Liver (tissue), 9 donors: ENCODE data around the gene PTPRN2. TPM values are rescaled to one million over a fixed set of nuclear protein-coding genes. Genes with fewer than 3 reads are reported as not detected.

Experiments used
- DNase-seq: peaks from one replicate; pipeline ENCODE4 v3.0.0-alpha.2; 2017; ENCODE audit warnings: low spot score
- H3K27ac ChIP-seq, 2 donors: one replicate each; pipeline ENCODE4 v1.7.0; 2013; ENCODE audit warnings: inconsistent platforms in 2 of 2, low read length in 2 of 2, control low read depth in 1 of 2, low read depth in 1 of 2, mild to moderate bottlenecking in 1 of 2
- H3K27me3 ChIP-seq, 4 donors: one replicate each; pipeline versions ENCODE4 v1.6.1 to v1.7.0; 2013; ENCODE audit warnings: low read length in 3 of 4, inconsistent platforms in 1 of 4, mild to moderate bottlenecking in 1 of 4, moderate library complexity in 1 of 4; ENCODE audit not compliant: control insufficient read depth in 4 of 4, insufficient read depth in 4 of 4
- H3K36me3 ChIP-seq, 4 donors: one replicate each; pipeline versions ENCODE4 v1.6.1 to v1.7.0; 2013; ENCODE audit warnings: low read length in 3 of 4, mild to moderate bottlenecking in 3 of 4, low read depth in 1 of 4, moderate library complexity in 1 of 4; ENCODE audit not compliant: control insufficient read depth in 4 of 4, insufficient read depth in 3 of 4
- H3K4me1 ChIP-seq, 4 donors: one replicate each; pipeline versions ENCODE4 v1.6.1 to v1.7.0; 2013; ENCODE audit warnings: low read length in 3 of 4, mild to moderate bottlenecking in 3 of 4, moderate library complexity in 1 of 4; ENCODE audit not compliant: control insufficient read depth in 4 of 4, insufficient read depth in 4 of 4
- H3K4me3 ChIP-seq, 3 donors: one replicate each; pipeline versions ENCODE4 v1.6.1 to v1.7.0; 2013; ENCODE audit warnings: low read length in 3 of 3, control low read depth in 1 of 3, low read depth in 1 of 3, mild to moderate bottlenecking in 1 of 3
- H3K9ac ChIP-seq, 2 donors: one replicate each; pipeline ENCODE4 v1.7.0; 2013; ENCODE audit warnings: low read length in 2 of 2, mild to moderate bottlenecking in 2 of 2, moderate library complexity in 2 of 2, control low read depth in 1 of 2, low read depth in 1 of 2
- H3K9me3 ChIP-seq, 4 donors: one replicate each; pipeline versions ENCODE4 v1.6.1 to v1.7.0; 2013; ENCODE audit warnings: low read length in 3 of 4; ENCODE audit not compliant: control insufficient read depth in 4 of 4
- ATF3 ChIP-seq: IDR thresholded peaks from 2 replicates; pipeline ENCODE4 v1.6.1; 2016; ENCODE audit warnings: antibody characterized with exemption
- EGR1 ChIP-seq, 2 donors: IDR thresholded peaks; 2 replicates each; pipeline ENCODE4 v1.6.1; 2016 to 2018; ENCODE audit warnings: antibody characterized with exemption in 2 of 2, low read depth in 2 of 2
- FOXA1 ChIP-seq: IDR thresholded peaks from 2 replicates; pipeline ENCODE4 v1.6.1; 2016; ENCODE audit warnings: antibody characterized with exemption
- FOXA2 ChIP-seq: IDR thresholded peaks from 2 replicates; pipeline ENCODE4 v1.6.1; 2016; ENCODE audit warnings: antibody characterized with exemption
- GABPA ChIP-seq, 2 donors: IDR thresholded peaks in 1 of 2; conservative IDR thresholded peaks in 1 of 2; 2 replicates each; pipeline ENCODE4 v1.6.1; 2016; ENCODE audit warnings: antibody characterized with exemption in 2 of 2, mild to moderate bottlenecking in 1 of 2, moderate library complexity in 1 of 2
- HNF4G ChIP-seq: IDR thresholded peaks from 2 replicates; pipeline ENCODE4 v1.6.1; 2016; ENCODE audit warnings: antibody characterized with exemption
- JUND ChIP-seq, 2 donors: IDR thresholded peaks; 2 replicates each; pipeline ENCODE4 v1.6.1; 2016; ENCODE audit warnings: antibody characterized with exemption in 2 of 2
- RAD21 ChIP-seq, 2 donors: IDR thresholded peaks; 2 replicates each; pipeline ENCODE4 v1.6.1; 2016; ENCODE audit warnings: antibody characterized with exemption in 2 of 2, mild to moderate bottlenecking in 2 of 2
- REST ChIP-seq: IDR thresholded peaks from 2 replicates; pipeline ENCODE4 v1.6.1; 2016; ENCODE audit warnings: antibody characterized with exemption, mild to moderate bottlenecking
- RXRA ChIP-seq, 2 donors: IDR thresholded peaks; 2 replicates each; pipeline ENCODE4 v1.6.1; 2017 to 2018; ENCODE audit warnings: antibody characterized with exemption in 2 of 2, mild to moderate bottlenecking in 1 of 2
- SP1 ChIP-seq: IDR thresholded peaks from 2 replicates; pipeline ENCODE4 v1.6.1; 2018; ENCODE audit warnings: antibody characterized with exemption, mild to moderate bottlenecking
- TAF1 ChIP-seq: conservative IDR thresholded peaks from 2 replicates; pipeline ENCODE4 v1.6.1; 2016; ENCODE audit warnings: antibody characterized with exemption, mild to moderate bottlenecking
- YY1 ChIP-seq: IDR thresholded peaks from 2 replicates; pipeline ENCODE4 v1.6.1; 2016; ENCODE audit warnings: antibody characterized with exemption, mild to moderate bottlenecking
- WGBS: extraction: QIAGEN DNeasy Blood & Tissue Kit; methylation state at CpG from one replicate; pipeline ENCODE4 v1.1.7; 2013; 5-methylcytosine and 5-hydroxymethylcytosine counted together
- polyA plus RNA-seq, 2 donors: library from polyadenylated mRNA; stranded (reverse) in 1 of 2; unstranded in 1 of 2; fragments of 200-250 nt in 1 of 2; fragments of >200 nt in 1 of 2; fragmentation: Nextera tagmentation in 1 of 2; extraction: Ambion mirVana in 1 of 2; gene quantifications; one replicate each; pipeline versions ENCODE4 v1.2.1 to v1.2.3, GENCODE V29; 2013 to 2015
- total RNA-seq, 2 donors: library from RNA; depleted of rRNA; stranded (reverse); fragments of >200 nt; gene quantifications; one replicate each; pipeline ENCODE4 v1.2.3, GENCODE V29; 2014
- TF ChIP-seq, protein P1 (sequence below): fragments of 150-350 bp; IDR thresholded peaks from 2 replicates; pipeline ENCODE4 v1.5.1; 2017; ENCODE audit warnings: improper control_type of control experiment, low read depth, low read length; ENCODE audit not compliant: missing input control
- TF ChIP-seq, protein P2 (sequence below): IDR thresholded peaks from 2 replicates; pipeline ENCODE4 v1.6.1; 2016; ENCODE audit warnings: antibody characterized with exemption
- TF ChIP-seq, protein P3 (sequence below): IDR thresholded peaks from 2 replicates; pipeline ENCODE4 v1.6.1; 2016; ENCODE audit warnings: antibody characterized with exemption
- donor health status: healthy.
- donor health status: healthy.
- donor health status: healthy.
- donor health status: healthy.
- donor health status: healthy.

The PTPRN2 gene
- total and polyA plus RNA-seq, 4 donors, result 0.75 to 1.9 (median 1.1) TPM

DNA sequence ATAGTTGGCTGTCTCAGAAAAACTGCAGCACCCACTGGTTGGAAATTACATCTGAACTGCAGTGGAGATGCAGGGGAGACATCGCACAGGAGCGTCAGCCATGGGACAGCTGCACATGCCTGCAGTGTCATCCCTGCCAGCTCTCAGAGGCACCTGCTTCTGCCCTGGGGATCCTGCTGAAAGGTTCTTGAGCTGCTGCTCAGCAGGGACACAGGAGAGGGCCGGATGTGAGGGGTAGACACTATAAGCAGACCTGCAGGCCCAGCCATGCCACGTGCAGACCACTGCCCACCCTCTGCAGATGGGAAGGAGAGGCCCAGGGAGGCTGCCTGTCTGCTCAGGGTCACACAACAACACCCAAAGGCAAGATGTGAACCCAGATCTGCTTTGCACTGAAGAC lies 649.4 kb downstream of the PTPRN2 start:
- no peaks in the 10 kb centered on the region for H3K27me3 ChIP-seq
- H3K4me1 ChIP-seq, result no peaks in the 10 kb centered on the region
- H3K36me3 ChIP-seq, result no peaks in the 10 kb centered on the region
- 70% methylated on average over 4 of the region's 4 CpGs for WGBS
- no peaks in the 10 kb centered on the region for H3K9me3 ChIP-seq
- TF ChIP-seq TAF1 (no peak), HNF4G (no peak), SP1 (no peak), RAD21 (IDR thresholded peaks at IDR 0.05) (no peak), YY1 (no peak), JUND (IDR thresholded peaks at IDR 0.05) (no peak)
- no peak overlapping the region for H3K4me3 ChIP-seq
- DNase-seq, result no peak
- no peak overlapping the region for H3K27ac ChIP-seq
- H3K9ac ChIP-seq, result no peak overlapping the region

GRCh38 chr7:157937406-157937805 lies 650.2 kb downstream of the PTPRN2 start:
- WGBS, result 93% methylated on average over 16 of the region's 16 CpGs
- TF ChIP-seq, protein P1, sequence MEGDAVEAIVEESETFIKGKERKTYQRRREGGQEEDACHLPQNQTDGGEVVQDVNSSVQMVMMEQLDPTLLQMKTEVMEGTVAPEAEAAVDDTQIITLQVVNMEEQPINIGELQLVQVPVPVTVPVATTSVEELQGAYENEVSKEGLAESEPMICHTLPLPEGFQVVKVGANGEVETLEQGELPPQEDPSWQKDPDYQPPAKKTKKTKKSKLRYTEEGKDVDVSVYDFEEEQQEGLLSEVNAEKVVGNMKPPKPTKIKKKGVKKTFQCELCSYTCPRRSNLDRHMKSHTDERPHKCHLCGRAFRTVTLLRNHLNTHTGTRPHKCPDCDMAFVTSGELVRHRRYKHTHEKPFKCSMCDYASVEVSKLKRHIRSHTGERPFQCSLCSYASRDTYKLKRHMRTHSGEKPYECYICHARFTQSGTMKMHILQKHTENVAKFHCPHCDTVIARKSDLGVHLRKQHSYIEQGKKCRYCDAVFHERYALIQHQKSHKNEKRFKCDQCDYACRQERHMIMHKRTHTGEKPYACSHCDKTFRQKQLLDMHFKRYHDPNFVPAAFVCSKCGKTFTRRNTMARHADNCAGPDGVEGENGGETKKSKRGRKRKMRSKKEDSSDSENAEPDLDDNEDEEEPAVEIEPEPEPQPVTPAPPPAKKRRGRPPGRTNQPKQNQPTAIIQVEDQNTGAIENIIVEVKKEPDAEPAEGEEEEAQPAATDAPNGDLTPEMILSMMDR, result no peak
- TF ChIP-seq YY1 (no peak), SP1 (no peak), FOXA1 (no peak), TAF1 (no peak), FOXA2 (no peak), RXRA (IDR thresholded peaks at IDR 0.05) (no peak), EGR1 (IDR thresholded peaks at IDR 0.05; ENCODE audit: low read depth in 2 of 2) (no peak), REST (no peak), JUND (IDR thresholded peaks at IDR 0.05) (no peak), ATF3 (no peak), GABPA (IDR thresholded peaks at IDR 0.05 in 1 of 2, conservative IDR thresholded peaks at IDR 0.05 in 1 of 2) (no peak), HNF4G (no peak)
- TF ChIP-seq, protein P2, sequence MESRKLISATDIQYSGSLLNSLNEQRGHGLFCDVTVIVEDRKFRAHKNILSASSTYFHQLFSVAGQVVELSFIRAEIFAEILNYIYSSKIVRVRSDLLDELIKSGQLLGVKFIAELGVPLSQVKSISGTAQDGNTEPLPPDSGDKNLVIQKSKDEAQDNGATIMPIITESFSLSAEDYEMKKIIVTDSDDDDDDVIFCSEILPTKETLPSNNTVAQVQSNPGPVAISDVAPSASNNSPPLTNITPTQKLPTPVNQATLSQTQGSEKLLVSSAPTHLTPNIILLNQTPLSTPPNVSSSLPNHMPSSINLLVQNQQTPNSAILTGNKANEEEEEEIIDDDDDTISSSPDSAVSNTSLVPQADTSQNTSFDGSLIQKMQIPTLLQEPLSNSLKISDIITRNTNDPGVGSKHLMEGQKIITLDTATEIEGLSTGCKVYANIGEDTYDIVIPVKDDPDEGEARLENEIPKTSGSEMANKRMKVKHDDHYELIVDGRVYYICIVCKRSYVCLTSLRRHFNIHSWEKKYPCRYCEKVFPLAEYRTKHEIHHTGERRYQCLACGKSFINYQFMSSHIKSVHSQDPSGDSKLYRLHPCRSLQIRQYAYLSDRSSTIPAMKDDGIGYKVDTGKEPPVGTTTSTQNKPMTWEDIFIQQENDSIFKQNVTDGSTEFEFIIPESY, result no peak
- TF ChIP-seq, protein P3, sequence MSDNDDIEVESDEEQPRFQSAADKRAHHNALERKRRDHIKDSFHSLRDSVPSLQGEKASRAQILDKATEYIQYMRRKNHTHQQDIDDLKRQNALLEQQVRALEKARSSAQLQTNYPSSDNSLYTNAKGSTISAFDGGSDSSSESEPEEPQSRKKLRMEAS, result no peak
- no peak overlapping the region for H3K4me3 ChIP-seq
- DNase-seq, result no peak
- H3K27ac ChIP-seq, result no peak overlapping the region
- H3K9ac ChIP-seq, result no peak overlapping the region
- H3K36me3 ChIP-seq, result no peaks in the 10 kb centered on the region
- H3K9me3 ChIP-seq, result no peaks in the 10 kb centered on the region
- H3K4me1 ChIP-seq, result no peaks in the 10 kb centered on the region
- H3K27me3 ChIP-seq, result no peaks in the 10 kb centered on the region
